ENCODE data around the gene RAB19. TPM values are rescaled to one million over a fixed set of nuclear protein-coding genes. Genes with fewer than 3 reads are reported as not detected.

Gene RAB19
- total and polyA plus RNA-seq, 4 donors = 0.17 to 0.84 TPM; not detected in 2

DNA sequence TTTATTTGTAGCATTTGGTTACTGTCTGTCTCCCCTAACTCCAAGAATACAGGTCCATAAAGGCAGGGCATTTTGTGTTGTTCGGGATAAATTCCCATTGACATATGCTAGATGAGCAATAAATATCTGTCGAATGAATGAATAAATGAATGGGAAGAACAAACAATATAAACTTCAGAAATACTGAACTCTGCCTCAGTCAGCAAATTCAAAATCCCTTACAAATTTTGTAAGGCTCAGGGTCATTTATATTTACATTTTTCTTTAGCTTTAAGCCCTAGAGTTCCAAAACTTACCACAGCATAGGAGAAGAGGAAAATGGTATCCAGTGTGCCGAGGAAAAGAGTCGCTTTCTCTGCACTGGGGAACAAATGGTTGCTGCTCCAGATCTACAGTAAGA lies 34.6 kb upstream of the RAB19 start:
- Histone ChIP-seq H3K9ac (ENCODE audit: low read depth in 1 of 2, low read length in 2 of 2) (no peak overlapping the region), H3K4me1 (ENCODE audit: control insufficient read depth in 4 of 4, insufficient read depth in 4 of 4, low read length in 3 of 4) (no peaks in the 10 kb centered on the region), H3K27me3 (ENCODE audit: control insufficient read depth in 4 of 4, insufficient read depth in 4 of 4, low read length in 3 of 4) (no peaks in the 10 kb centered on the region), H3K4me3 (ENCODE audit: low read depth in 1 of 3, low read length in 3 of 3) (no peak overlapping the region), H3K27ac (ENCODE audit: low read depth in 1 of 2, low read length in 2 of 2) (no peak overlapping the region), H3K9me3 (ENCODE audit: control insufficient read depth in 4 of 4, low read length in 3 of 4) (no peaks in the 10 kb centered on the region), H3K36me3 (ENCODE audit: control insufficient read depth in 4 of 4, insufficient read depth in 3 of 4, low read depth in 1 of 4, low read length in 3 of 4) (peaks cover 0 to 9% (median 3%) of the 10 kb centered on the region in 4 donors)
- no peak for DNase-seq (ENCODE audit: low spot score)
- 98% methylated on average over 4 of the region's 4 CpGs for WGBS
- TF ChIP-seq GABPA (IDR thresholded peaks at IDR 0.05 in 1 of 2, conservative IDR thresholded peaks at IDR 0.05 in 1 of 2) (no peak), FOXA2 (IDR thresholded peaks at IDR 0.05) (no peak), ZBTB33 (IDR thresholded peaks at IDR 0.05) (no peak), CTCF (IDR thresholded peaks at IDR 0.05; ENCODE audit: low read depth, low read length, missing input control) (no peak), HNF4A (conservative IDR thresholded peaks at IDR 0.05) (no peak), YY1 (IDR thresholded peaks at IDR 0.05) (no peak), HNF4G (IDR thresholded peaks at IDR 0.05) (no peak), NR2F2 (IDR thresholded peaks at IDR 0.05) (no peak)

DNA sequence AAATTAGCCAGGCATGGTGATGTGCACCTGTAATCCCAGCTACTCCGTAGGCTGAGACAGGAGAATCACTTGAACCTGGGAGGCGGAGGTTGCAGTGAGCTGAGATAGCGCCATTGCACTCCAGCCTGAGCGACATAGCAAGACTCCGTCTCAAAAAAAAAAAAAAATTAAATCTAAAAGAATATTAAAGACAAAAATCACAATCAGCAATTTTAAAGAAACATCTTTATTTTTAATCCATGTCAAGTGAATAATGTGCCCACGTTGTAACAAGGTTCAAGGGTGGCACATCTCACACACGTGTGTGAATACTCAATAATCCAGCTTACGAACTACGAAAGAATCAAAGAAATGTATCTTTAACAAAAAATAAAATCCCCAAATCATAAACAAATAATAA lies 28.5 kb upstream of the RAB19 start:
- no peak for TF ChIP-seq RXRA (IDR thresholded peaks at IDR 0.05)
- no peak for TF ChIP-seq YY1 (IDR thresholded peaks at IDR 0.05)
- TF ChIP-seq, protein P1, sequence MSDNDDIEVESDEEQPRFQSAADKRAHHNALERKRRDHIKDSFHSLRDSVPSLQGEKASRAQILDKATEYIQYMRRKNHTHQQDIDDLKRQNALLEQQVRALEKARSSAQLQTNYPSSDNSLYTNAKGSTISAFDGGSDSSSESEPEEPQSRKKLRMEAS (IDR thresholded peaks at IDR 0.05) = no peak
- TF ChIP-seq FOXA2 (IDR thresholded peaks at IDR 0.05) = no peak
- no peak for TF ChIP-seq GABPA (IDR thresholded peaks at IDR 0.05 in 1 of 2, conservative IDR thresholded peaks at IDR 0.05 in 1 of 2)
- TF ChIP-seq, protein P2, sequence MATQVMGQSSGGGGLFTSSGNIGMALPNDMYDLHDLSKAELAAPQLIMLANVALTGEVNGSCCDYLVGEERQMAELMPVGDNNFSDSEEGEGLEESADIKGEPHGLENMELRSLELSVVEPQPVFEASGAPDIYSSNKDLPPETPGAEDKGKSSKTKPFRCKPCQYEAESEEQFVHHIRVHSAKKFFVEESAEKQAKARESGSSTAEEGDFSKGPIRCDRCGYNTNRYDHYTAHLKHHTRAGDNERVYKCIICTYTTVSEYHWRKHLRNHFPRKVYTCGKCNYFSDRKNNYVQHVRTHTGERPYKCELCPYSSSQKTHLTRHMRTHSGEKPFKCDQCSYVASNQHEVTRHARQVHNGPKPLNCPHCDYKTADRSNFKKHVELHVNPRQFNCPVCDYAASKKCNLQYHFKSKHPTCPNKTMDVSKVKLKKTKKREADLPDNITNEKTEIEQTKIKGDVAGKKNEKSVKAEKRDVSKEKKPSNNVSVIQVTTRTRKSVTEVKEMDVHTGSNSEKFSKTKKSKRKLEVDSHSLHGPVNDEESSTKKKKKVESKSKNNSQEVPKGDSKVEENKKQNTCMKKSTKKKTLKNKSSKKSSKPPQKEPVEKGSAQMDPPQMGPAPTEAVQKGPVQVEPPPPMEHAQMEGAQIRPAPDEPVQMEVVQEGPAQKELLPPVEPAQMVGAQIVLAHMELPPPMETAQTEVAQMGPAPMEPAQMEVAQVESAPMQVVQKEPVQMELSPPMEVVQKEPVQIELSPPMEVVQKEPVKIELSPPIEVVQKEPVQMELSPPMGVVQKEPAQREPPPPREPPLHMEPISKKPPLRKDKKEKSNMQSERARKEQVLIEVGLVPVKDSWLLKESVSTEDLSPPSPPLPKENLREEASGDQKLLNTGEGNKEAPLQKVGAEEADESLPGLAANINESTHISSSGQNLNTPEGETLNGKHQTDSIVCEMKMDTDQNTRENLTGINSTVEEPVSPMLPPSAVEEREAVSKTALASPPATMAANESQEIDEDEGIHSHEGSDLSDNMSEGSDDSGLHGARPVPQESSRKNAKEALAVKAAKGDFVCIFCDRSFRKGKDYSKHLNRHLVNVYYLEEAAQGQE (IDR thresholded peaks at IDR 0.05) = no peak
- no peak for TF ChIP-seq RAD21 (IDR thresholded peaks at IDR 0.05)
- no peak for TF ChIP-seq FOXA1 (IDR thresholded peaks at IDR 0.05)
- TF ChIP-seq TAF1 (conservative IDR thresholded peaks at IDR 0.05) = no peak
- TF ChIP-seq, protein P3, sequence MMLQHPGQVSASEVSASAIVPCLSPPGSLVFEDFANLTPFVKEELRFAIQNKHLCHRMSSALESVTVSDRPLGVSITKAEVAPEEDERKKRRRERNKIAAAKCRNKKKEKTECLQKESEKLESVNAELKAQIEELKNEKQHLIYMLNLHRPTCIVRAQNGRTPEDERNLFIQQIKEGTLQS (IDR thresholded peaks at IDR 0.05) = no peak
- TF ChIP-seq HNF4A (conservative IDR thresholded peaks at IDR 0.05) = no peak
- TF ChIP-seq NR2F2 (IDR thresholded peaks at IDR 0.05) = no peak
- no peak for TF ChIP-seq ZBTB33 (IDR thresholded peaks at IDR 0.05)
- no peak for TF ChIP-seq EGR1 (IDR thresholded peaks at IDR 0.05; ENCODE audit: low read depth in 2 of 2)
- no peak for TF ChIP-seq HNF4G (IDR thresholded peaks at IDR 0.05)
- no peak for TF ChIP-seq SP1 (IDR thresholded peaks at IDR 0.05)
- no peak overlapping the region for H3K4me3 ChIP-seq (ENCODE audit: low read depth in 1 of 3, low read length in 3 of 3)
- 97% methylated on average over 9 of the region's 9 CpGs for WGBS
- DNase-seq (ENCODE audit: low spot score) = no peak
- no peak overlapping the region for H3K27ac ChIP-seq (ENCODE audit: low read depth in 1 of 2, low read length in 2 of 2)
- H3K9me3 ChIP-seq (ENCODE audit: control insufficient read depth in 4 of 4, low read length in 3 of 4) = no peaks in the 10 kb centered on the region
- H3K36me3 ChIP-seq (ENCODE audit: control insufficient read depth in 4 of 4, insufficient read depth in 3 of 4, low read depth in 1 of 4, low read length in 3 of 4) = peaks cover 3 to 14% (median 11%) of the 10 kb centered on the region in 4 donors
- no peaks in the 10 kb centered on the region for H3K27me3 ChIP-seq (ENCODE audit: control insufficient read depth in 4 of 4, insufficient read depth in 4 of 4, low read length in 3 of 4)
- no peak overlapping the region for H3K9ac ChIP-seq (ENCODE audit: low read depth in 1 of 2, low read length in 2 of 2)
- no peaks in the 10 kb centered on the region for H3K4me1 ChIP-seq (ENCODE audit: control insufficient read depth in 4 of 4, insufficient read depth in 4 of 4, low read length in 3 of 4)

Data from liver (tissue), 9 donors.